HepG2 (cell line): ENCODE results near the gene SCAPER. TPM values are rescaled to one million over a fixed set of nuclear protein-coding genes. Genes with fewer than 3 reads are reported as not detected.

Experiments used
- ESRRA ChIP-seq: sonication (generic); formaldehyde crosslinking; IDR thresholded peaks from 2 replicates; pipeline ENCODE4 v1.5.1; 2020; ENCODE audit warnings: mild to moderate bottlenecking, low read depth, missing genetic modification reagents
- GPBP1L1 ChIP-seq: sonication (generic); formaldehyde crosslinking; IDR thresholded peaks from 2 replicates; pipeline ENCODE4 v1.5.0; 2020; ENCODE audit warnings: mild to moderate bottlenecking, missing genetic modification reagents
- HMG20B ChIP-seq: conservative IDR thresholded peaks from 2 replicates; pipeline ENCODE4 v1.6.1; 2016; ENCODE audit warnings: missing genetic modification reagents, missing compliant biosample characterization
- MAX ChIP-seq: IDR thresholded peaks from 2 replicates; pipeline ENCODE4 v1.6.1; 2012; ENCODE audit warnings: inconsistent platforms
- MED13 ChIP-seq: sonication (generic); formaldehyde crosslinking; IDR thresholded peaks from 2 replicates; pipeline ENCODE4 v1.5.0; 2020; ENCODE audit warnings: missing genetic modification reagents
- MTF1 ChIP-seq: sonication (generic); formaldehyde crosslinking; IDR thresholded peaks from 2 replicates; pipeline ENCODE4 v1.5.0; 2020; ENCODE audit warnings: missing genetic modification reagents
- MXI1 ChIP-seq: IDR thresholded peaks from 3 replicates; pipeline ENCODE4 v1.6.1; 2012; ENCODE audit warnings: low read depth, low read length, inconsistent platforms, borderline replicate concordance
- NFKBIZ ChIP-seq: IDR thresholded peaks from 2 replicates; pipeline ENCODE4 v1.6.1; 2018; ENCODE audit warnings: missing genetic modification reagents, missing compliant biosample characterization
- SIX1 ChIP-seq: sonication (generic); formaldehyde crosslinking; IDR thresholded peaks from 2 replicates; pipeline ENCODE4 v1.4.0; 2020; ENCODE audit warnings: missing genetic modification reagents, borderline replicate concordance
- TRAFD1 ChIP-seq: sonication (generic); formaldehyde crosslinking; IDR thresholded peaks from 2 replicates; pipeline ENCODE4 v1.5.1; 2020; ENCODE audit warnings: missing genetic modification reagents, mild to moderate bottlenecking, borderline replicate concordance
- YEATS2 ChIP-seq: sonication (generic); formaldehyde crosslinking; IDR thresholded peaks from 2 replicates; pipeline ENCODE4 v1.4.0; 2020; ENCODE audit warnings: missing genetic modification reagents, borderline replicate concordance
- ZFP1 ChIP-seq: IDR thresholded peaks from 2 replicates; pipeline ENCODE4 v1.6.1; 2016
- ZNF280D ChIP-seq: sonication (generic); formaldehyde crosslinking; IDR thresholded peaks from 2 replicates; pipeline ENCODE4 v1.5.1; 2020; ENCODE audit warnings: mild to moderate bottlenecking, missing genetic modification reagents
- ZNF292 ChIP-seq: sonication (generic); formaldehyde crosslinking; IDR thresholded peaks from 2 replicates; pipeline ENCODE4 v1.8.1; 2022; ENCODE audit warnings: mild to moderate bottlenecking, low read depth, missing genetic modification reagents, borderline replicate concordance
- ZNF503 ChIP-seq: sonication (generic); formaldehyde crosslinking; IDR thresholded peaks from 2 replicates; pipeline ENCODE4 v1.4.0; 2020; ENCODE audit warnings: missing genetic modification reagents
- ZNF512 ChIP-seq: sonication (generic); formaldehyde crosslinking; IDR thresholded peaks from 2 replicates; pipeline ENCODE4 v1.4.0; 2020; ENCODE audit warnings: mild to moderate bottlenecking, missing genetic modification reagents
- ZNF563 ChIP-seq: sonication (generic); formaldehyde crosslinking; IDR thresholded peaks from 2 replicates; pipeline ENCODE4 v1.8.0; 2022; ENCODE audit warnings: mild to moderate bottlenecking, moderate library complexity, missing genetic modification reagents
- polyA plus RNA-seq, 8 experiments: library from polyadenylated mRNA; depleted of rRNA in 3 of 8; stranded (reverse) in 7 of 8; unstranded in 1 of 8; fragments of >200 nt; fragmentation: Illumina TruSeq in 4 of 8; extraction: Trizol in 4 of 8; gene quantifications; 2 replicates each; pipeline versions ENCODE4 v1.2.1 to v1.2.3, GENCODE V29; 2011 to 2016; ENCODE audit warnings: low read depth in 4 of 8, missing spikeins in 1 of 8, mixed read lengths in 1 of 8; ENCODE audit not compliant: insufficient read depth in 1 of 8
- total RNA-seq, 5 experiments: library from RNA; depleted of rRNA; stranded (reverse); fragments of >200 nt; fragmentation: Illumina TruSeq; extraction: Trizol; gene quantifications; 2 replicates each; pipeline ENCODE4 v1.2.3, GENCODE V29; 2016; ENCODE audit warnings: low read depth in 1 of 5

Gene SCAPER
- total and polyA plus RNA-seq, 2 of the 13 experiments (the other 11 are each of a cell fraction or from before 2014, with no cell fraction given) = 4.3 to 10.5 TPM

GRCh38 chr15:76905013-76905839 is at the start of gene SCAPER (continued):
- TF ChIP-seq ZNF503 (CRISPR knock-in tag) (peak; percentile 46; the same call in 1 of the 2 replicates), ZNF512 (CRISPR knock-in tag) (no peak), YEATS2 (CRISPR knock-in tag) (peak; percentile 68; the same call in 1 of the 2 replicates), SIX1 (0 out of 2 replicates have a peak, but pooled peaks have one; percentile 39), HMG20B (CRISPR knock-in tag) (no peak), NFKBIZ (CRISPR knock-in tag) (no peak), TRAFD1 (CRISPR knock-in tag) (no peak), MED13 (CRISPR knock-in tag) (no peak), ZNF563 (CRISPR knock-in tag) (peak; percentile 97), MTF1 (CRISPR knock-in tag) (no peak), MXI1 (peak; percentile 80; the same call in 1 of the 3 replicates), ZNF280D (CRISPR knock-in tag) (peak; percentile 71; the same call in 1 of the 2 replicates), ESRRA (CRISPR knock-in tag) (peak; percentile 54), GPBP1L1 (CRISPR knock-in tag) (no peak), MAX (peak; percentile 99), ZFP1 (CRISPR knock-in tag) (no peak), ZNF292 (CRISPR knock-in tag) (no peak; the same call in 1 of the 2 replicates)
